Measurements from ENCODE around the gene MDM1.

Gene MDM1

GRCh38 chr12:68325966-68326365 is 6.2 kb downstream of the MDM1 start:
- no peak for DNase-seq (ENCODE audit: low read depth in 3 of 3)

- DNase-seq (ENCODE audit: low read depth in 3 of 3), result no peak
These were observed 7.6 kb downstream of the MDM1 start for GRCh38 chr12:68324531-68324930.

- no peak for DNase-seq (ENCODE audit: low read depth in 3 of 3)
These were observed 11.0 kb downstream of the MDM1 start for GRCh38 chr12:68321140-68321539.

GRCh38 chr12:68319988-68320623 is 12.1 kb downstream of the MDM1 start:
- no peak for DNase-seq (ENCODE audit: low read depth in 3 of 3)

GRCh38 chr12:68317047-68317667 is 15.0 kb downstream of the MDM1 start:
- DNase-seq (ENCODE audit: low read depth in 3 of 3), result peak in 2 of 3 donors; percentile 26 to 51

- DNase-seq (ENCODE audit: low read depth in 3 of 3), result no peak
These were observed 21.8 kb downstream of the MDM1 start for GRCh38 chr12:68310370-68310769.

- no peak for DNase-seq (ENCODE audit: low read depth in 3 of 3)
These were observed 25.6 kb downstream of the MDM1 start for GRCh38 chr12:68306564-68306963.

GRCh38 chr12:68305278-68305677 is 26.9 kb downstream of the MDM1 start:
- no peak for DNase-seq (ENCODE audit: low read depth in 3 of 3)

- DNase-seq (ENCODE audit: low read depth in 3 of 3), result no peak
These were observed 27.5 kb downstream of the MDM1 start for GRCh38 chr12:68304626-68305025.

GRCh38 chr12:68303850-68304249 is 28.3 kb downstream of the MDM1 start:
- no peak for DNase-seq (ENCODE audit: low read depth in 3 of 3)

- DNase-seq (ENCODE audit: low read depth in 3 of 3), result no peak
These were observed 34.2 kb downstream of the MDM1 start for GRCh38 chr12:68297929-68298328.

GRCh38 chr12:68294251-68294650 is 37.9 kb downstream of the MDM1 start:
- no peak for DNase-seq (ENCODE audit: low read depth in 3 of 3)

GRCh38 chr12:68293347-68293746 is 38.8 kb downstream of the MDM1 start:
- DNase-seq (ENCODE audit: low read depth in 3 of 3), result no peak

GRCh38 chr12:68292151-68292943 is 39.8 kb downstream of the MDM1 start:
- DNase-seq (ENCODE audit: low read depth in 3 of 3), result no peak

- no peak for DNase-seq (ENCODE audit: low read depth in 3 of 3)
These were observed 40.6 kb downstream of the MDM1 start for GRCh38 chr12:68291396-68292036.

GRCh38 chr12:68290126-68290525 is 42.0 kb downstream of the MDM1 start:
- peak; percentile 9 to 31 (median 11) for DNase-seq (ENCODE audit: low read depth in 3 of 3)

GRCh38 chr12:68287106-68287505 is 45.1 kb downstream of the MDM1 start:
- DNase-seq (ENCODE audit: low read depth in 3 of 3), result no peak

GRCh38 chr12:68286396-68286795 is 45.8 kb downstream of the MDM1 start:
- DNase-seq (ENCODE audit: low read depth in 3 of 3), result no peak

GRCh38 chr12:68285541-68285940 is 46.6 kb downstream of the MDM1 start:
- DNase-seq (ENCODE audit: low read depth in 3 of 3), result no peak

- DNase-seq (ENCODE audit: low read depth in 3 of 3), result no peak
These were observed 50.7 kb downstream of the MDM1 start for GRCh38 chr12:68281322-68282077.

- DNase-seq (ENCODE audit: low read depth in 3 of 3), result no peak
These were observed 51.9 kb downstream of the MDM1 start for GRCh38 chr12:68280240-68280639.
